ENCODE data around the gene SUSD6.

DNA sequence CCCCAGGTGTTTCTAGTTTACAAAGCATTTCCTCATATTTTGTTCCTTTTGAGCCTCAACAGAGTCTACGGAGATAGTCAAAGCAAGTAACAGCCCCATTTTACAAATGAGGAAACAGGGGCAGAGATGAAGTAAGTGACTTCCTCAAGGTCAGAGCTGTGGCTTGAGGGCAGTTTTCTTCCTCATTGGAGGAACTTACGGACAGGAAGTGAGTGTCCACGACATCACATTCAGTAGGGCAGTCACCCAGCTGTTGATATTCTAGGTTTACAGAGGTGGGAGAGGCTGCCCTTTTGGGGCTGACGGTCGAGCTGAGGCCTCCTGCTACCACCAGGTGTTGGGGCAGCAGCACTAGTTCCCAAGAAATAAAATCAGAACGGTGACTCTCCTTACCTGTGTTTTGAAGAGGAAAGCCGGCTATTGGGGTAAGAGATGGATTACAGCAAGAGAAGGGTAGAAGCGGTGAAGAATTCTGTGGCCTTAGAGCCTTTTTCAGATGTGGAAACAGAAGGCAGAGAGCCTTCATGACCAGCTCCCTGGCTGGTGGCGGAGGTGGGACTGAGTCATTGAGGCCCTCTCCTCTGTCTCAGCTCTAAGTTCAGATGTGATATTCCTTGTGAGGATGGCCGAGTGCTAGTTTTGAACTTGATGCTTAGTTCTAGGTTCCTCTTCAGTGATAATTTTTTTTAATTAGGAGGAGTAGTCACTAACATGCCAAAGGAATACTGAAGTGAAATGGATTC, 41.7 kb downstream of the SUSD6 start:
- TF ChIP-seq, protein P1, sequence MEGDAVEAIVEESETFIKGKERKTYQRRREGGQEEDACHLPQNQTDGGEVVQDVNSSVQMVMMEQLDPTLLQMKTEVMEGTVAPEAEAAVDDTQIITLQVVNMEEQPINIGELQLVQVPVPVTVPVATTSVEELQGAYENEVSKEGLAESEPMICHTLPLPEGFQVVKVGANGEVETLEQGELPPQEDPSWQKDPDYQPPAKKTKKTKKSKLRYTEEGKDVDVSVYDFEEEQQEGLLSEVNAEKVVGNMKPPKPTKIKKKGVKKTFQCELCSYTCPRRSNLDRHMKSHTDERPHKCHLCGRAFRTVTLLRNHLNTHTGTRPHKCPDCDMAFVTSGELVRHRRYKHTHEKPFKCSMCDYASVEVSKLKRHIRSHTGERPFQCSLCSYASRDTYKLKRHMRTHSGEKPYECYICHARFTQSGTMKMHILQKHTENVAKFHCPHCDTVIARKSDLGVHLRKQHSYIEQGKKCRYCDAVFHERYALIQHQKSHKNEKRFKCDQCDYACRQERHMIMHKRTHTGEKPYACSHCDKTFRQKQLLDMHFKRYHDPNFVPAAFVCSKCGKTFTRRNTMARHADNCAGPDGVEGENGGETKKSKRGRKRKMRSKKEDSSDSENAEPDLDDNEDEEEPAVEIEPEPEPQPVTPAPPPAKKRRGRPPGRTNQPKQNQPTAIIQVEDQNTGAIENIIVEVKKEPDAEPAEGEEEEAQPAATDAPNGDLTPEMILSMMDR (conservative IDR thresholded peaks at IDR 0.05) = no peak
- no peak for TF ChIP-seq ZFX (IDR thresholded peaks at IDR 0.05)
